Ascending aorta (tissue), 2 donors: ENCODE measurements around the gene ZFP91. TPM values are rescaled to one million over a fixed set of nuclear protein-coding genes. Genes with fewer than 3 reads are reported as not detected.

Experiments
- DNase-seq, 2 donors: peaks; one replicate each; pipeline ENCODE4 v3.0.0-alpha.2; 2019; ENCODE audit warnings: low spot score in 2 of 2
- H3K27ac ChIP-seq, 2 donors: fragments of 200-600 bp; sonication (generic); one replicate each; pipeline ENCODE4 v1.5.1; 2016 to 2017; ENCODE audit warnings: mild to moderate bottlenecking in 1 of 2
- H3K27me3 ChIP-seq: fragments of 200-600 bp; sonication (generic); one replicate; pipeline ENCODE4 v1.5.1; 2017
- H3K36me3 ChIP-seq, 2 donors: fragments of 200-600 bp; sonication (generic); one replicate each; pipeline ENCODE4 v1.5.1; 2016
- H3K4me1 ChIP-seq, 2 donors: fragments of 200-600 bp; sonication (generic); one replicate each; pipeline ENCODE4 v1.5.1; 2016 to 2017; ENCODE audit warnings: mild to moderate bottlenecking in 1 of 2
- H3K4me3 ChIP-seq, 2 donors: fragments of 200-600 bp; sonication (generic); one replicate each; pipeline ENCODE4 v1.5.1; 2016 to 2017; ENCODE audit warnings: mild to moderate bottlenecking in 1 of 2
- H3K9me3 ChIP-seq, 2 donors: fragments of 200-600 bp; sonication (generic); one replicate each; pipeline ENCODE4 v1.5.1; 2016
- intact Hi-C: fragments of 100-400 bp; cut with DNase I; formaldehyde crosslinking; loops from one replicate; pipeline ENCODE4 v1.15.1; 2023
- total RNA-seq: library from RNA; depleted of rRNA; stranded (reverse); fragments of >200 nt; gene quantifications from one replicate; pipeline ENCODE4 v1.1.0, GENCODE V29; 2016
- TF ChIP-seq, protein P1 (sequence below), 3 experiments: fragments of 200-600 bp in 2 of 3; fragments of 450-650 bp in 1 of 3; sonication (generic) in 2 of 3; IDR thresholded peaks; one replicate each; pipeline ENCODE4 v1.5.1; 2016 to 2019; ENCODE audit warnings: antibody characterized with exemption in 3 of 3, mild to moderate bottlenecking in 1 of 3, moderate library complexity in 1 of 3

ZFP91 gene
- total RNA-seq, 1 donor from 2014 or later = 32.5 TPM

DNA sequence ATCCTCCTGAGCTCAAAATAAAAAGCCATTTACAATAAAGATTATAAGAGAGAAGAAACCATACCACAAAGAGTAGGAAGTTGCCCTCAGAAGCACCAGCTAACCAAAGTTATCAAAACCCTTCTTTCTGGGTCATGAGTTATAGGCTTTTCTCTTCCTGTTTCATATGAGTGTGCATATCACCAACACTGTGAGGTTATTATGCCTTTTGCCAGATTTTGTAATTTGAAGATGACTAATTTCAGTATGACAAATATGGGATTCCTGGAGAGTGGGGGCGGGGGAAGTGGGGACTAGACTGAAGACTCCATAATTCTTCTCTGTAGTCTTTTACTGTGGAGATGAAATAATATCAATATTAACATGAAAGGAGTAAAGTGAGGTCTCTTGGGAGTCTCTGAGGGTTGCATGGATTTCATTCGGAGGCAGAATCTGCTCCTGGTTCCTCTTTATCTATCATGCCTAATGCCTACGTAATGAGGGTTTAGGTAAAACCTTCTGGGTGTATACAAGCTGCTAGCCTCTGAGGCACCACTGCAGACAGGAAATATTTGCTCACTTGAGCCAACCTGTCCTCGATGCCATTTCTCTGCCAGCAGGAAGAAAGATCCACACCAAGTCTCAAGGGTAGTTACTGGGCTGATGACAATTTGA is 5.3 kb upstream of the ZFP91 start:
- intact Hi-C loops = loop anchor here (10.0 kb wide), 1 partner anchor 1499 kb away; no protein-coding TSS in a partner anchor
- peak overlapping the region; percentile 98 to 99 for H3K27ac ChIP-seq

GRCh38 chr11:58574881-58575280 is 4.0 kb upstream of the ZFP91 start:
- intact Hi-C loops = loop anchor here (5.0 to 10.0 kb wide), 7 partner anchors 567 to 1500 kb away; partner anchors contain the start of genes CTNND1, FAM111A, OSBP and SELENOH
- H3K4me3 ChIP-seq = peak overlapping the region in 1 of 2 donors; percentile 26
- H3K9me3 ChIP-seq = no peaks in the 10 kb centered on the region
- H3K27ac ChIP-seq = peak overlapping the region; percentile 98 to 99
- H3K27me3 ChIP-seq = no peaks in the 10 kb centered on the region
- TF ChIP-seq, protein P1, sequence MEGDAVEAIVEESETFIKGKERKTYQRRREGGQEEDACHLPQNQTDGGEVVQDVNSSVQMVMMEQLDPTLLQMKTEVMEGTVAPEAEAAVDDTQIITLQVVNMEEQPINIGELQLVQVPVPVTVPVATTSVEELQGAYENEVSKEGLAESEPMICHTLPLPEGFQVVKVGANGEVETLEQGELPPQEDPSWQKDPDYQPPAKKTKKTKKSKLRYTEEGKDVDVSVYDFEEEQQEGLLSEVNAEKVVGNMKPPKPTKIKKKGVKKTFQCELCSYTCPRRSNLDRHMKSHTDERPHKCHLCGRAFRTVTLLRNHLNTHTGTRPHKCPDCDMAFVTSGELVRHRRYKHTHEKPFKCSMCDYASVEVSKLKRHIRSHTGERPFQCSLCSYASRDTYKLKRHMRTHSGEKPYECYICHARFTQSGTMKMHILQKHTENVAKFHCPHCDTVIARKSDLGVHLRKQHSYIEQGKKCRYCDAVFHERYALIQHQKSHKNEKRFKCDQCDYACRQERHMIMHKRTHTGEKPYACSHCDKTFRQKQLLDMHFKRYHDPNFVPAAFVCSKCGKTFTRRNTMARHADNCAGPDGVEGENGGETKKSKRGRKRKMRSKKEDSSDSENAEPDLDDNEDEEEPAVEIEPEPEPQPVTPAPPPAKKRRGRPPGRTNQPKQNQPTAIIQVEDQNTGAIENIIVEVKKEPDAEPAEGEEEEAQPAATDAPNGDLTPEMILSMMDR (IDR thresholded peaks at IDR 0.05) = no peak
- peaks cover 3 to 5% of the 10 kb centered on the region in 2 donors for H3K36me3 ChIP-seq
- DNase-seq = no peak
- H3K4me1 ChIP-seq = peaks cover 7 to 44% of the 10 kb centered on the region in 2 donors

More for the DNA sequence above, 5.3 kb upstream of the ZFP91 start:
- no peaks in the 10 kb centered on the region for H3K27me3 ChIP-seq
- peaks cover 7 to 44% of the 10 kb centered on the region in 2 donors for H3K4me1 ChIP-seq
- no peaks in the 10 kb centered on the region for H3K9me3 ChIP-seq
- peak overlapping the region; percentile 5 to 28 for H3K4me3 ChIP-seq
- peaks cover 12 to 18% of the 10 kb centered on the region in 2 donors for H3K36me3 ChIP-seq
- TF ChIP-seq, protein P1 (IDR thresholded peaks at IDR 0.05) = no peak
- DNase-seq = peak in 1 of 2 donors; percentile 89

- Histone ChIP-seq H3K4me3 (peak within 1 kb of the TSS in 1 of 2 donors; percentile 97), H3K27me3 (no peaks in the 10 kb centered on the region), H3K27ac (peak within 1 kb of the TSS; percentile 98 to 99), H3K36me3 (no peaks in the 10 kb centered on the region), H3K4me1 (peaks cover 7 to 44% of the 10 kb centered on the region in 2 donors), H3K9me3 (no peaks in the 10 kb centered on the region)
- DNase-seq = no peak
- intact Hi-C loops = loop anchor here (5.0 to 10.0 kb wide), 7 partner anchors 567 to 1501 kb away; partner anchors contain the start of genes CTNND1, FAM111A, OSBP and SELENOH
- TF ChIP-seq, protein P1 (IDR thresholded peaks at IDR 0.05) = no peak
Measured at GRCh38 chr11:58575377-58576020, 3.4 kb upstream of the ZFP91 start, which contains the start of gene LPXN. LPXN (minus strand) TSS chr11:58575856; CDS start chr11:58575772, 84 bp downstream.

DNA sequence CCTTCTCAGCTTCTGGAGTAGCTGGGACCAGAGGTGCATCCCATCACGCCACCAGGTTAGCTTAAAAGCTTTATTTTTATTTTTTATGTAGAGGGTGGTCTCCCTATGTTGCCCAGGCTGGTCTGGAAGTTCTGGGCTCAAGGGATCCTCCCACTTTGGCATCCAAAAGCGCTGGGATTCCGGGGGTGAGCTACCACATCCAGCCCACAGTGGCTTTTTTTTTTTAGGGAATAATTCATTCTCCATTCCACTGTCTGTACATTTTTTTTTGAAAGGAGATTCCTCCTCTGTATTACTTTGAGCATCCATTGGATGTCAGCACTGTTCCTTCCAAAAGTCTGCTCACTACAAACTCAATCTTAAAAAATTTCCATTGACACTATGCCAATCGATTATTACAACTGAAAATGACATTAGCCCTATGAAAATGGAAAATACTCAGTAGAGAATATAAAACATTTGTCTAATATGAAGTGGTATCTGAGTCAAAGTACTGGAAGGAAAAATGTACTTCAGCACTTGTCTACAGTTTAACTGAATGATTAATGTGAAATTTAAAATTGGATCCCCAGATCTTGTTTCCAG is 1.9 kb upstream of the ZFP91 start:
- intact Hi-C loops = loop anchor here (5.0 to 10.0 kb wide), 7 partner anchors 565 to 1502 kb away; partner anchors contain the start of genes CTNND1, FAM111A, OSBP and SELENOH

More for the DNA sequence above, 1.9 kb upstream of the ZFP91 start:
- Histone ChIP-seq H3K9me3 (no peaks in the 10 kb centered on the region), H3K27ac (peak overlapping the region; percentile 98 to 99), H3K4me1 (peaks cover 7 to 47% of the 10 kb centered on the region in 2 donors), H3K4me3 (peak overlapping the region; percentile 94 to 97), H3K27me3 (no peaks in the 10 kb centered on the region), H3K36me3 (no peaks in the 10 kb centered on the region)
- no peak for DNase-seq
- TF ChIP-seq, protein P1 (IDR thresholded peaks at IDR 0.05) = peak in 2 of 3 experiments; percentile 31 to 45
